Dermis microvascular lymphatic vessel endothelial cell (primary cell): ENCODE data around the gene ADH4. TPM values are rescaled to one million over a fixed set of nuclear protein-coding genes. Genes with fewer than 3 reads are reported as not detected.
"Not testable (repeated sequence)": the region's sequence is repeated elsewhere in the genome, so short reads cannot be mapped to it uniquely, and the experiment has no call there.

Source experiments
- DNase-seq, 2 donors: peaks; one replicate each; pipeline versions ENCODE4 v3.0.0 to v3.0.0-alpha.2; 2010; ENCODE audit warnings: low read depth in 2 of 2
- total RNA-seq: library from RNA; depleted of rRNA; stranded (reverse); fragments of >200 nt; gene quantifications from 2 replicates; pipeline ENCODE4 v1.2.1, GENCODE V29; 2014

The ADH4 gene
- total RNA-seq, 1 donor from 2014 or later: not detected

- DNase-seq: not testable (repeated sequence)
These were observed 63.2 kb downstream of the ADH4 start for GRCh38 chr4:99080869-99081268.

- no peak for DNase-seq
These were observed 64.3 kb downstream of the ADH4 start for GRCh38 chr4:99079625-99080295.

- no peak for DNase-seq
These were observed 65.0 kb downstream of the ADH4 start for GRCh38 chr4:99078931-99079624.

- no peak for DNase-seq
These were observed 65.8 kb downstream of the ADH4 start for GRCh38 chr4:99078336-99078735.

- DNase-seq: no peak
These were observed 66.9 kb downstream of the ADH4 start for GRCh38 chr4:99077177-99077576.

- DNase-seq: no peak
These were observed 67.7 kb downstream of the ADH4 start for GRCh38 chr4:99076292-99076976.

- DNase-seq: no peak
These were observed 69.3 kb downstream of the ADH4 start for GRCh38 chr4:99074816-99075215.

Other genes with a start within 250 kb of the ADH4 start
- 136 and 164 TPM in 2 replicates for gene EIF4E, start 215.2 kb downstream of the ADH4 start, total RNA-seq
- 18.3 and 20.3 TPM in 2 replicates for gene METAP1, start 148.6 kb downstream of the ADH4 start, total RNA-seq
- gene ADH5, start 55.5 kb downstream of the ADH4 start, total RNA-seq: 43.1 and 54.3 TPM in 2 replicates
- not detected in 2 replicates for gene ADH6, start 74.9 kb upstream of the ADH4 start, total RNA-seq
- not detected in 2 replicates for gene ADH1A, start 146.7 kb upstream of the ADH4 start, total RNA-seq
- 0.13 TPM in 2 replicates for gene ADH1B, start 177.1 kb upstream of the ADH4 start, total RNA-seq
- gene ADH1C, start 208.4 kb upstream of the ADH4 start, total RNA-seq: not detected in 2 replicates